HL-60/S4 (cell line): ENCODE data around the gene VSNL1.
"Not testable (repeated sequence)": the region's sequence is repeated elsewhere in the genome, so short reads cannot be mapped to it uniquely, and the experiment has no call there.

Experiments
- in situ Hi-C: fragments of 300-500 bp; cut with MboI; formaldehyde crosslinking; loops from 2 replicates; pipeline ENCODE4 v1.14.3; 2022; ENCODE audit warnings: low sequenced_read_pairs

Gene VSNL1

DNA sequence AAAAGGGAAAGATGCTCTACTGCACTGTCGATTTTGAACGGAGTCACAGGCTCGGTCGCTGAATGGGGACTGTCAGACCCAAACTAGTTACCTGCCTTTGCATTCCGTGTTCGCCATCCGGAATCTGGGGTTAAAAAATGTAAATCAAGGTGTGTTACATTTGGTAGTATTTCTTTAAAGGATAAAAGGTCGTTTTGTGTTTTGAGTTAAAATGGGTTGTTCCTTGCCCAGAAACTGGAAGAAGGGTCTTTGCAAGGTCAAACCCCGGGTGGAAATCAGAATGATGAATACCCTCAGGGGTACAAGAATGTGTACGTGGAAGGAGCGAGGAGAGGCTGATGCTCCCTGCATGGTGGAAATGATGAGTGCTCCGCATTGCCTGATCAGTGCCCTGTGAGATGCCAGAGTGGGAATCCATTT is 1.0 kb downstream of the VSNL1 start:
- in situ Hi-C loops, result no loop called here

DNA sequence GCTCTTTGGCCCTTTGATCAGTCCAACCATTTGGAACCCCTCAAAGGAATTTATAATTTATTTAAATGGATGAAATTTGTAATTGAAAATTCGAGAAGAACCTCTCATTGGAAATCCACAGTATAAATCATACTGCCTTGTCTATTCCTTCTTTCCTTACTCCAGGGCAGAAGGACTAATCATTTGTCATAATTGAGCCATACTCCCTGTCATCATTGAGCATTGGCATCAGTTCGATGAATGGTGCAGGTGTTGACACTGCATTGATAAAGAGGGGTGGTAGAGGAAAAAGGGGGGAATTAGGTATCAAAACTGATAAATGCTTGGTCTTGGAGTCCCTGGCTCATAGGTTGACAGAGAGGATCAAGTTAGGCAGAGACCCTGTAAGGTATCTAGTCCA is 2.0 kb downstream of the VSNL1 start:
- in situ Hi-C loops, result no loop called here

DNA sequence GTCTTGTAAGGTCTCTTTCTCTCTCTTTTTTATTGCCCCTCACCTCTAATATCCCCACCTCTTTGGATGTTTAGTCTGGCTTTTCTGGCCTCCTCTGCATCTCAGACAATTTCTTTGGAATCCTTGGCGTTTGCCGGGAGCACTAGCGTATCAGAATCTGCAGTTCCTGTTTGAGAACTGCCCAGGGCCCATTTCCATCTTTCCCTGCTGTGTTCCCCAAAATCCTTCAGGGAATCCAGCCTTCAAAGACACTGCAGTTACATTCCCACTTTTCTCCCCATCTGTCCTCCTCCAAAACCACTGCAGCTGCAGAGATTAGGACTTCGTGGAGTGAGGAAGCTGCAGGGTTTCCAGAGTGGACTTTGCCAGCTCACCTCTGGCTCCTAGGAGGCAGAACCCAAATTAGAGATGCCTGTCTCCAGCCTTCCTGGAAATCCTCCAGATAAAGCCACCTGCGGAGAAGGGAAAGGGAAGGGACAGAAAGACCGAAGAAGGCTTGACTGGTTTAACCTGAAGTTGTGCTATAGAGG is 2.7 kb downstream of the VSNL1 start:
- in situ Hi-C loops, result no loop called here

DNA sequence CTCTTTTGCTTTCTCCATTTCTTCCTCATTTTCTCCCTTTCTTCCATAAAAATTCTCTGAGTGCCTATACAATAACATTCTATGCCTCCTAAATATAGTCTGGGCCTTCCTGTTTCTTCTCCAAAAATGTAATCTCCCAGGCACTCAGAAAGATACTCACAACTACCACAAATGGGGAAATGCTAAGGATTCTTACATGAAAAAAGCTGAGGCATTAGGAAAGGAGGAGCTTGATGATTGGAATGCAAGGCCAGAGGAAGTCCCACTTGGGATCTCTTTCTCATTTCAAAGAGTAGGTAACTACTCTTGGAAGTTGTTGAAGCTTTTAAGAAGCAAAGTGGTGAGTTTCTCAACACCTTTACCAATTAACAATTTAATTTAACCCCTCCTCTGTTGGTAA is 3.4 kb downstream of the VSNL1 start:
- in situ Hi-C loops, result no loop called here

DNA sequence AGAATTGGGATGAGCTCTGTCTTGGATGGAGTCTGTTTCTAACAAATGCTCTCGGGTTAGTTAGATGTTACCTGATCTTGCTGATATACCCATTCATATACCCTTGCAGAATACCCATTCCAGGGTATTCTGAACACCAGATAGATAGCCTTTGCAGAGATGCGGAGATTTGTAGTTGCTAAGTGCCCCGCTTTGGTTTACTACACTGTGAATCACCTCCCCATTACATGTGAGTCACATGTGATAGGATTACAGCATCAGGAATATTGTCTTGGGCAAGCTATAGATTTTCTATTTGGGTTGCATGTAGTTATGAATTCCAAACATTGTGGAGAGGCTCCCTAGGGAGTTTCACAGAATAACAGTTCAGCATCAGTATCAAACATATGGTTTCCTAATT is 3.8 kb downstream of the VSNL1 start:
- in situ Hi-C loops, result no loop called here

DNA sequence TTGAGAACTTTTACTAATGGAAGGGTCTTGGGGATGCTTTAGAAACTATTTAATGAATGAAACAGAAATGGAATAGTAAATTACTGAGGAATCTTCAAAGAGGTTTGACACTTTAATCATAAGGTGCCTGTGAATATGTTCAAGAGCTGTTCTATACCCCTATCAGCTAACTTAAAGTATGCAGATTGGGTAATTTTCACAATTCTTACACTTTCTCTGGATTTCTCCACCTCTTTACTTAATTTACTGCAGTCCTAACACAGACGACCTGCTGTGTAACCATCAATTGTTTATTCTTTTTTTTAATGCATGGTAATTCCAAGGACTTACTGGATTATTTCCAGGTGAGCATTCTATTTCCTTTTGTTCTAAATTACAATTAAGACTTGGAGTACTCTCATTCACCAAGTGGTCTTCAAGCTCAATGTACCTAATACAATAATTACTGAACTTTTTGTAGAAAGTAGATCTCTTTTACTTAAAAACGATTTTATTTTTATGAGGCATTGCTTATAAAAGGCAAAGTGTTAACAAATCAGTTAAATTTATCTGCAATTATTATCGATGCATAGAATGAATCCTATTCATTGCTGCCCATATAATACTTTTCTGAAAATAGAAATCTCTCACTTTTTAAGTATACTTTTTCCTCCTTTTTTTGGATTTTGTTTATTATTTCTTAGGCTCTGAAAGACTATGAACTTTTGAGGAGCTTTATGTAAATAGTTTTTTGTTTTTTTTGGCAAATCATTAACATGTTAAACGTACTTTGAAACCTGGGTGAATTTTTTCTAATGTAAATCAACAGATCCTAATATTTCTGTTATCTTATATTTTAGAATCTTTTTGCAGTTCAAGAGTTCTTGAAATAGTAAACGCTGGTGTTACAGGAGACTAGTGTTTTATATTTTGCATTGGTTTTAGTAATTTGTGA is 5.5 kb downstream of the VSNL1 start:
- in situ Hi-C loops, result no loop called here

DNA sequence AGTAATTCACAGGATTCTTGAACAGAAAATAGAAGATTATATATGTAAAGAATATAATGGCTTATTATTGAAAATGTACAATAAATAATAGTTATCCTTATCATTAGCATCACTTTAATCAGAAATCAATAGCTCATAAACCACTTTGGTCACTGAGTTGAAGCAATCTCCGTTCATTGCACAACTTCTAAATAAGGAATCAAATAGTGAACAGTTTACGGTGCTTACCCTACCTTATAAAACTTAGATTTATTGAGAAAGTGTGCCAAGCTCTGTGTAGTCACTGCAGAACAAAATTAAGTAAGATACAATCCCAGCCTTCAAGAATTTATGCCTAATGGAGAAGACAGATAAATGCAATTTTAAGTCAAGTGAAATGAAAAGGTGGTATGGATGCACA is 6.7 kb downstream of the VSNL1 start:
- in situ Hi-C loops, result no loop called here

DNA sequence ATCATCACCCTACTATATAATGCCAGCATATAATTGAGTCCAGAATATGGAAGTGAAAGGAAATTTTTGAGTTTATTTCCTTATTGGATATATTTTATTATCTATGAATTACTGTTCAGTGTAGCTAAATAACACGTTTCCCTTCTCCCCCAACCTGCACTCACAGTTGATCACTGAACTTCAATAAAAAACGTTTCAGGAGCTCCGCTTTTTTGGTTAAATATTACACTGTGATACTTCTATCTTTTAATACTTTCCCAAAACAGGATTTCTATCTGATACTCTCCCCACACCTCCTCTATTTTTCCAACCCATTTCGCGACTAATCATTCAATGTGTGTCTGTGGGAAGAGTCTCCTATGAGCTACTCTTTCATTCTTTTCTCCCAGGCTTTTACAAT is 7.2 kb downstream of the VSNL1 start:
- in situ Hi-C loops, result no loop called here

DNA sequence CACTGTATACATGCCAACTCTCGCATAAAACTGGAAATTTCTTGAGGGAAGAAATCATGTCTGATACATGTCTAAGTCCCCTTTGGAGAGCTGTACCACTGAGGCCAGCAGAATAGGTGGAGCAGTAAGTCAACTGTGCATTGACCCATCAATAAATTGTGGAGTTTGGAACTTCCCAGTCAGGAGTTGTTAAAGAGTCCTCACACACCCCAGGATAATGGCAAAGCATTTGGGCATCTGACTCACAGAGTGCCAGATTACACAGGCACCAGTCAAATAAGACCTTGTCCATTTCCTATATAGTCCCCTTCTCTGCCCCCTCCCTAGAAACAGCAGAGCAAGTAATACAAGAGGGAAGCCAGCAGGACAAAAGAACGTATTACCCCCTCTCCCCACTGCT is 10.4 kb downstream of the VSNL1 start:
- in situ Hi-C loops, result no loop called here

DNA sequence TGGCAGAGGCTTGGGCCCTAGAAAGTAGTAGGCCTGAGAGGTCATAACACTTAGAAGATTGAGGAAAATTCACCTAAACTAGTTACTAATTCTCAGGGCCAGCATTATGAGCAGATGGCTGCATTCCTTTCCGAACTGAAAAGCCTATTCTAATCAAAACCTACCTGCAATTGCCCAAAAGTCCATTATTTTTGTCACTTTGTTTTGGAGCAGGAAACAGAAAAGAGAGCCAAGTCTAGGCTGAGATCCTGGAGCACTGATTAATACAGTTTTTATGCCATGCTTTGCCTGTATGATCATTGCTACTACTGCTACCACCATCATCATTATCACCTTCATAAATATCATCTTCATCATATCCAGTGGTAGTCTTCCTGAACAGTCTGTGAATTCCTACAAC is 14.7 kb downstream of the VSNL1 start:
- in situ Hi-C loops, result no loop called here

DNA sequence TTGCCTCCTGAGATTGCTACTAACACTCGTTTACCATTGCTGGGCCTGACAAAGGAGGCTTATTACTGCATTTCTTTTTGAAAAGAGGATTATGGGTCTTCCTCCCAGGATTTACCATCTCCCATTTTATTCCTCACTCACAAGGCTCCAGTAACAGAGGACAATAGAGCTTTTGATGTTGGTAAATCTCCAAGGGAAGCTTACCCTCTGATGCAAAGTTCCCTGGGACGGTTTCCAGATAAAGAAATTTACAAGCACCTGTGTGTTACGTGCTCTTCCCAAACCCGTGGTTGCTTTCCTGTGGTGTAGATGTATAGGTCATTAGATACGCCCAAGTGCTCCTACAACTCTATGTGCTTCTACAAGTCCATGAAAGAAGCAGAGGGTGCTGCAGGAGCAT is 17.1 kb downstream of the VSNL1 start:
- in situ Hi-C loops, result no loop called here

DNA sequence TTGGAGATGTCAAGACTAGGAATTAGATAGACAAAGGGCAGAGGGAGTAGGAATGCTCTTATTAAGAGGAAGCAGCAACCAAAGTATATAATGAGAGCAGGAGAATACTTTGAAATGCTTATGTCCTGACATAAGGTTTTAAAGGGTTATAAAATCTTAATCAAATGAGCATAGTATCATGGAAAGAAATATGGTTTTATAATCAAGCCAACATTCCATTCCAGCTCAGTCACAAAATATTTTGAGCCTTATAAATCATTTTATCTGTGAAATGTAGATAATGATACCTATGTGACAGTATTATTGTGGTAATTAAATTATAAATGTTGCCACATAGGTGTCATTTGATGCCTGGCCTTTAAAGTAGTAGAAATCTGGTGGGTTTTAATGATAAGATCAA is 17.6 kb downstream of the VSNL1 start:
- in situ Hi-C loops, result no loop called here

DNA sequence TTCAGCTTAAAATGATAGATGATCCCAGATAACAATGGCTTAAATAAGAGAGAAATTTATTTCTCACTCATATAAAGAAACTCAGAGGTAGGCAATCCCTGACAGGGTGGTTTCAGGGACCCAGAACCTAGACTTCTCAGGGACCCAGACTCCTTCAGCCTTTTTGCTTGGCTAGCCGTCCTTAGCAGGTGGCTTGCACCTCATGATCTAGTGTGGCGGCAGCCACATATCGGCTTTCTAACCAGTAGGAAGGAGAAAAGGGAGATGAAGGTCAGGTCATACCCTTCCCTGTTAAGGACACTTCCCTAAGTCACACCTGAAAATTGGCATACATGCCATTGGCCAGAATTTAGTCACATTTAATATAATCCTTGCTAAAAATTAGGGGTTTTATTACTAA is 18.4 kb downstream of the VSNL1 start:
- in situ Hi-C loops, result no loop called here

DNA sequence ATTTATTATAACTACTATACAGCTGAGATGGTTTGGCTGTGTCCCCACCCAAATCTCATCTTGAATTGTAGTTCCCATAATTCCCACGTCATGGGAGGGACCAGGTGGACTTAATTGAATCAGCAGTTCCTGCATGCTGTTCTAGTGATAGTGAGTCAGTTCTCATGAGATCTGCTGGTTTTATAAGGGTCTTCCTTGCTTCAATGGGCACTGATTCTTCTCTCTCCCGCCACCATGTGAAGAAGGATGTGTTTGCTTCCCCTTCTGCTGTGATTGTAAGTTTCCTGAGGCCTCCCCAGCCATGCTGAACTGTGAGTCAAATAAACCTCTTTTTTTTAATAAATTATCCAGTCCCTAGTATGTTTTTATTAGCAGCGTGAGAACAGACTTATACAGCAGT is 25.2 kb downstream of the VSNL1 start:
- in situ Hi-C loops, result not testable (repeated sequence)

DNA sequence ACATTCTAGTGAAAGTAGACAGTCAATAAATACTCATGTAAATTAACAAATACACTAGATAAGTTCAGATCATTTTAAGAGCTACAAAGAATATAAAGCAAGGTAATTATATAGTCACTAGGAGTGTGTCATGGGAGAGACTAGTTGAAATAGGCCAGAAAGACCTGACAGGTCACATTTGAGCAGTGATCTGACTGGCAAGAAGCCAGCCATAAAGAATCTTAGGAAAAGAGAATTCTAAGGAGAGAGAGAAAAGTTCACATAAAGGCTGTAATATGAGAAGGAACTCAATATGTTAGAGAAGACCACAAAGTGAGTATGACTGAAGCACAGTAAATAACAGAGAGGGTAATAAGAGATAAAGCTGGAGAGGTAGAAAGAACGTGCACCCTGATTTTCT is 31.2 kb downstream of the VSNL1 start:
- in situ Hi-C loops, result no loop called here

DNA sequence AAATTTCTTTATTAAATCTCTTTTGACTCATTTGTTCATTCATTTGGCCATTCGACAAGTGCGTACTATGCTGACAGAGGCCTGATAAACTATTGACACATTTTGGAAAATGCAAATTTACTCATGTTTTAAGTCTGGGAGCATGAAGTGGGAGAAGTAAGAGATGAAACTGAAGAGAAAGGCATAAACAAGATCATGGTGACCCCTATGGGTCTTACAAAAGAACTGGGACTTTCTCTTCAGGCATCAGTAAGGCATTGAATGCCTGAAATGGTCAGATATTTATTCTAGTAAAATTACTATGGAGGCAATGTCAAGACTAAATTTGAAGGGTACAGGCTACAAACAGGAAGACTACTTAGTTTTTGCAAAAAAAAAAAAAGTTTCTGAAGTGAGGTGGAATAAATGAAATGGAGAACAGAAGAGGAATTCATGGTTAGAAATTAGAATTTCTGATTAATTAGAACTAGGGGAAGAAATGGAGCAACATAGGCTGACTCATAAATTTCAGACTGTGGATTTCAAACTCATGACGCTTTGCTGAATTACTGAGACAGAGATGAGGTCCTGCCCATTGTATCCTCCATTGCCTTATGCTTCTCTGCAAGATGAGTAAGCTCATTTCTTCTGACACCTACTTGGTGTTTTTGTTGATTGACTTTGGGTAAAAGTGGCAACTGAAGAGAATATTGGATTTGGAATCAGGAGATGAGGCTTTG is 32.7 kb downstream of the VSNL1 start:
- in situ Hi-C loops, result no loop called here

DNA sequence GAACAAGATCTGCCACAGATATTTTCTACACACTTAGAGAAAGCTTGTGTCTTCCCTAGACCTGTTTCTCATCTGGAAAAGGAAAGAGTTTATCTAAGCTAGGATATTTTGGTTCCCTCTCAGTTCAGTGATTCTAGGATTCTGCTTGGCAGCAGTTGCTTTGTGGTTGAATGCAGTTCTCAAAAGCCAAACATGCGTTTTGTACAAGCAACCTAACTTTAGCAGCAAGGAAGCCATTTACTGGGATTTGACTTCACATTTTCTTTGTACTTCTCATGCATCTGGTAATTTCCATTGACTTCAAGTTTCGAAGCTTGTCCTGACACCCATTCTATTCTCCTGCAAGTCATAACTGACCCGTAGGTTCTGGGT is 33.3 kb downstream of the VSNL1 start:
- in situ Hi-C loops, result no loop called here

DNA sequence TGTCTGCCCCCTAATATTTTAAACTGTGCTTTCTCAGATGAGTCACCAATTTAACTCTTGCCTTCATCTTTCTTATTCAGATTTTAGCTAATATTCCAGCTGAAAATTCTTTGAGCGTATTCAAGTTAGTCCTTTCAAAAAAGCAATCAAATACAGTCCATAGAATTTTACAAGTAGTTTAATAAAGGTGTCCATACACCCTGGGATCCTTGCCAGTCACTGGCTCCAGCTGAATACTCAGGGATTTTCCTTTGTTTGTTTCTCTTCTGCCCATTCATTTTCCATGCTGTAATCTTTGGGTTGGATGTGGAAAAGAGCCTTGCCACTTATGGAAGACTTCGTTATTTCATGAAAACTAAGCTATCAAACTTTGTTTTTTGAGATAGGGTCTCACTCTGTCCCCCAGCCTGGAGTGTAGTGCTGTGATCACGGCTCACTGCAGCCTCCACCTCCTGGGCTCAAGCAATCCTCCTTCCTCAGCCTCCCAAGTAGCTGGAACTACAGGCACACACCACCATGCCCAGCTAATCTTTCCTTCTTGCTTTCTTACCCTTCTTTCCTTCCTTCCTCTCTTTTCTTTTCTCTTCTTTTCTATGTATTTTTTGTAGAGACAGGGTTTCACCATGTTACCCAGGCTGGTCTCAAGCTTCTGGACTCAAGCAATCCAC is 34.0 kb downstream of the VSNL1 start:
- in situ Hi-C loops, result no loop called here

DNA sequence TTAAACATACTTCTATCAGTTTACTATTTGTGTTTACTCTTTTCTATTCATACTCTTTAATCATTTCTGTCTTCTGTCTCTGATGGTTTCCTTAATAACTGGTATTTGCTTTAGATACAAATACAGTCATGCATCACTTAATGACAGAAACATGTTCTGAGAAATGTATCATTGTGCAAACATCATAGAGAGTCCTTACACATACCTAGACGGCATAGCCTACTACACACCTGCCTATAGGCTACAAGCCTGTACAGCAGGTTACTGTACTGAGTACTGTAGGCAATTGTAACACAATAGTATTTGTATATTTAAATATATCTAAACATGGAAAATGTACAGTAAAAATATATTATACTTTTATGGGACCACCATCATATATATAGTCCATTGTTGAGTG is 36.3 kb downstream of the VSNL1 start:
- in situ Hi-C loops, result no loop called here

DNA sequence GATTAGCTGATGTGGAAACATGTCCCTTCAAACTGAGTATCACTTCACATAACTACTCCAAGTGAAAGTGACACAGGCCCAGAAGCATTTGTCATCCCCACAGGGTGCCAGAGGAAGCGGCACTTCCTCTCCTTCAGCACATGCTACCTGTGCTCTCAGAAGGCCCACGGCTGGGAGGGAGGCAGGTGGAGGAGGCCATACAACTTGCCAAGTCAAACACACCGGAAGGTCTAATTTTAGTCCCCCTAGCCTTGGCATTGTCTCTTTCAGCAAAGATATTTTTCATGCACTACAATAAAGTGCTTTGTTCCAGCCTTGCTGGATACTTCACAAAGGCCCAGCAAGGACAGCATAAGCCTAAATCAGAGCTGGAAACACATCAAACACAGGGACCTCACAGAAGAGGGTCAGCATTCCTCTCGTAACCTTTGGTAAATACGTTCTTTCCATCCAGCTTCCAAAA is 38.0 kb downstream of the VSNL1 start:
- in situ Hi-C loops, result no loop called here

DNA sequence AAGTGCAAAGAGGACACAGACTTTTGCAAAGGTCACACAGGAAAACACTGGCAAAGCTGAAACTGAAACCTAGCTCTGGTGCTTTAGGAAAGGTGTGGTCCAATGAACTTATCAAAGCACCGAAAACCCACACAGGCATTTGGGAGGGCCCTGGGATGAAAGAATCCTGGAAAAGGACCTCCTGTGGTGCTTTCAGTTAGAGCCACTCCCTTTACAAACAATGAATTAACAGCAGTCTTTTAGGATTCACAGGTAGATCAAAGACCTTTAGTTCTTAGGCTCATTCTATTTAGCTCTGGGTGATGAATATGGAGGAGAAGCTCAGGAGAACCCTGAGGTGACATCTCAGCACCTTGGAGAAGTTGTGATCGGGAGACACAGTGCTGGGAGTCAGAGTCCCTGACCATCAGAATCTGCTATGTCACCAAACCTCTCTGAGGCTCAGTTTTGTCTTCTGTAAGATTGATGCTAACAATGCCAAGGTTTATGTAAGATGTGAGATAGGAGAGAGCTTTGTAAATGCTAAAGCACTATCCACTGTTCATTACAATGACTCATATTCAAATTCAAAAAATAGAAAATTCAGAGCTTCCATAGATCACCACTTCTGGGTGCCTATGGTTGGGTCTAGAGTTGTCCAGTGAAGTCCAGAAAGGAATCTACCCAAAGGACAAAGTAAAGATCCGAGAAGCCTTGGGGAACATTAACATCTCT is 39.3 kb downstream of the VSNL1 start:
- in situ Hi-C loops, result no loop called here
